ENCODE data around the gene ATRN.

The ATRN gene

GRCh38 chr20:3541887-3542721 is 71.3 kb downstream of the ATRN start:
- ChIA-PET CTCF (interaction anchor here (0.6 kb wide), 1 partner anchor 237 kb away, joined by 7 read pairs; no protein-coding TSS in a partner anchor), POLR2A (ENCODE audit: low non-redundant PET) (no interaction called here)
- TF ChIP-seq CTCF (conservative IDR thresholded peaks at IDR 0.05; ENCODE audit: low read depth) = no peak
- H3K27ac ChIP-seq = no peak overlapping the region
- no peak for DNase-seq (ENCODE audit: low spot score)

GRCh38 chr20:3543901-3544507 is 73.2 kb downstream of the ATRN start:
- TF ChIP-seq CTCF (conservative IDR thresholded peaks at IDR 0.05; ENCODE audit: low read depth) = no peak
- DNase-seq (ENCODE audit: low spot score) = peak; percentile 92
- POLR2A ChIA-PET (ENCODE audit: low non-redundant PET) = no interaction called here
- CTCF ChIA-PET = interaction anchor here (1.0 kb wide), 1 partner anchor 19 kb away, joined by 4 read pairs; no protein-coding TSS in a partner anchor
- peak overlapping the region; percentile 80 for H3K27ac ChIP-seq

- DNase-seq (ENCODE audit: low spot score) = peak; percentile 19
- POLR2A ChIA-PET (ENCODE audit: low non-redundant PET) = no interaction called here
- H3K27ac ChIP-seq = peak overlapping the region; percentile 76
- TF ChIP-seq CTCF (conservative IDR thresholded peaks at IDR 0.05; ENCODE audit: low read depth) = no peak
- CTCF ChIA-PET = no interaction called here
These were observed 74.6 kb downstream of the ATRN start for GRCh38 chr20:3545401-3545925.

GRCh38 chr20:3547906-3548305 is 77.1 kb downstream of the ATRN start:
- no peak overlapping the region for H3K27ac ChIP-seq
- DNase-seq (ENCODE audit: low spot score) = no peak
- POLR2A ChIA-PET (ENCODE audit: low non-redundant PET) = no interaction called here
- no peak for TF ChIP-seq CTCF (conservative IDR thresholded peaks at IDR 0.05; ENCODE audit: low read depth)
- CTCF ChIA-PET = no interaction called here

GRCh38 chr20:3550837-3551236 is 80.0 kb downstream of the ATRN start:
- DNase-seq (ENCODE audit: low spot score) = no peak
- CTCF ChIA-PET = interaction anchor here (1.0 kb wide), 1 partner anchor 12 kb away, joined by 3 read pairs; no protein-coding TSS in a partner anchor
- POLR2A ChIA-PET (ENCODE audit: low non-redundant PET) = no interaction called here
- no peak overlapping the region for H3K27ac ChIP-seq
- no peak for TF ChIP-seq CTCF (conservative IDR thresholded peaks at IDR 0.05; ENCODE audit: low read depth)

- POLR2A ChIA-PET (ENCODE audit: low non-redundant PET) = no interaction called here
- no peak for TF ChIP-seq CTCF (conservative IDR thresholded peaks at IDR 0.05; ENCODE audit: low read depth)
- CTCF ChIA-PET = interaction anchor here (0.7 to 1.0 kb wide), 2 partner anchors 11 to 81 kb away, joined by 3 read pairs; no protein-coding TSS in a partner anchor
- no peak overlapping the region for H3K27ac ChIP-seq
- DNase-seq (ENCODE audit: low spot score) = no peak
These were observed 81.0 kb downstream of the ATRN start for GRCh38 chr20:3551681-3552434.
